ENCODE measurements around the gene PAX8. TPM values are rescaled to one million over a fixed set of nuclear protein-coding genes. Genes with fewer than 3 reads are reported as not detected.
"Not testable (repeated sequence)": the region's sequence is repeated elsewhere in the genome, so short reads cannot be mapped to it uniquely, and the experiment has no call there.

PAX8 gene
- total RNA-seq, 1 experiment from 2014 or later: 7.5 TPM

- H3K9me3 ChIP-seq: no peaks in the 10 kb centered on the region
- Mint-ChIP-seq H3K9me3 (ENCODE audit: unreplicated experiment) (no peaks in the 10 kb centered on the region), H3K27ac (ENCODE audit: unreplicated experiment) (no peak overlapping the region), H3K36me3 (ENCODE audit: insufficient read depth, unreplicated experiment) (no peaks in the 10 kb centered on the region), H3K27me3 (ENCODE audit: insufficient read depth, unreplicated experiment) (peaks cover 7% of the 10 kb centered on the region), H3K4me3 (ENCODE audit: unreplicated experiment) (no peak overlapping the region), H3K4me1 (ENCODE audit: low read depth, unreplicated experiment) (no peaks in the 10 kb centered on the region)
- H3K4me1 ChIP-seq: no peaks in the 10 kb centered on the region
- no peak for DNase-seq
- ChIA-PET CTCF (no interaction called here), POLR2A (no interaction called here)
- H3K4me3 ChIP-seq (ENCODE audit: low read depth, low read length): no peak overlapping the region
- no peaks in the 10 kb centered on the region; the same call in 1 of the 2 replicates for H3K27me3 ChIP-seq (replicated peaks; ENCODE audit: control insufficient read depth, insufficient read depth, low read length)
- no peaks in the 10 kb centered on the region for H3K36me3 ChIP-seq (ENCODE audit: control insufficient read depth, insufficient read depth, low read length)
- TF ChIP-seq CTCF (IDR thresholded peaks at IDR 0.05; ENCODE audit: insufficient read depth in 1 of 2, low read depth in 1 of 2, low read length in 1 of 2, severe bottlenecking in 1 of 2, unreplicated experiment in 1 of 2): no peak
- no TSS peak for BruUV-seq (replicated peaks)
- intact Hi-C loops (cut with micrococcal nuclease; ENCODE audit: unreplicated experiment): no loop called here
Measured at GRCh38 chr2:113316085-113316484, 37.4 kb upstream of the PAX8 start.

- H3K27ac Mint-ChIP-seq (ENCODE audit: unreplicated experiment); H3K27me3 ChIP-seq (replicated peaks; ENCODE audit: control insufficient read depth, insufficient read depth, low read length); CTCF ChIA-PET; H3K4me1 ChIP-seq; H3K36me3 Mint-ChIP-seq (ENCODE audit: insufficient read depth, unreplicated experiment); H3K36me3 ChIP-seq (ENCODE audit: control insufficient read depth, insufficient read depth, low read length); H3K4me3 Mint-ChIP-seq (ENCODE audit: unreplicated experiment); H3K4me1 Mint-ChIP-seq (ENCODE audit: low read depth, unreplicated experiment); H3K9me3 Mint-ChIP-seq (ENCODE audit: unreplicated experiment); H3K27me3 Mint-ChIP-seq (ENCODE audit: insufficient read depth, unreplicated experiment); POLR2A ChIA-PET; H3K4me3 ChIP-seq (ENCODE audit: low read depth, low read length); H3K9me3 ChIP-seq; intact Hi-C loops (cut with micrococcal nuclease; ENCODE audit: unreplicated experiment); BruUV-seq (replicated peaks); DNase-seq: not testable (repeated sequence)
Measured at GRCh38 chr2:113314663-113315062, 35.9 kb upstream of the PAX8 start.

GRCh38 chr2:113314176-113314575, 35.5 kb upstream of the PAX8 start:
- H3K36me3 Mint-ChIP-seq (ENCODE audit: insufficient read depth, unreplicated experiment); intact Hi-C loops (cut with micrococcal nuclease; ENCODE audit: unreplicated experiment); H3K4me1 ChIP-seq; H3K27me3 ChIP-seq (replicated peaks; ENCODE audit: control insufficient read depth, insufficient read depth, low read length); H3K4me3 ChIP-seq (ENCODE audit: low read depth, low read length); H3K27ac Mint-ChIP-seq (ENCODE audit: unreplicated experiment); H3K9me3 ChIP-seq; H3K9me3 Mint-ChIP-seq (ENCODE audit: unreplicated experiment); H3K27me3 Mint-ChIP-seq (ENCODE audit: insufficient read depth, unreplicated experiment); DNase-seq; H3K36me3 ChIP-seq (ENCODE audit: control insufficient read depth, insufficient read depth, low read length); H3K4me1 Mint-ChIP-seq (ENCODE audit: low read depth, unreplicated experiment); CTCF ChIA-PET; BruUV-seq (replicated peaks); POLR2A ChIA-PET; H3K4me3 Mint-ChIP-seq (ENCODE audit: unreplicated experiment): not testable (repeated sequence)

- H3K27me3 Mint-ChIP-seq (ENCODE audit: insufficient read depth, unreplicated experiment); intact Hi-C loops (cut with micrococcal nuclease; ENCODE audit: unreplicated experiment): not testable (repeated sequence)
Measured at GRCh38 chr2:113311781-113312180, 33.1 kb upstream of the PAX8 start.

GRCh38 chr2:113311191-113311590, 32.5 kb upstream of the PAX8 start:
- H3K4me3 ChIP-seq (ENCODE audit: low read depth, low read length); BruUV-seq (replicated peaks); H3K36me3 Mint-ChIP-seq (ENCODE audit: insufficient read depth, unreplicated experiment); H3K27me3 Mint-ChIP-seq (ENCODE audit: insufficient read depth, unreplicated experiment); CTCF ChIA-PET; H3K4me1 Mint-ChIP-seq (ENCODE audit: low read depth, unreplicated experiment); H3K27ac Mint-ChIP-seq (ENCODE audit: unreplicated experiment); H3K4me3 Mint-ChIP-seq (ENCODE audit: unreplicated experiment); H3K27me3 ChIP-seq (replicated peaks; ENCODE audit: control insufficient read depth, insufficient read depth, low read length); H3K9me3 Mint-ChIP-seq (ENCODE audit: unreplicated experiment); H3K4me1 ChIP-seq; H3K9me3 ChIP-seq; POLR2A ChIA-PET; H3K36me3 ChIP-seq (ENCODE audit: control insufficient read depth, insufficient read depth, low read length); DNase-seq; intact Hi-C loops (cut with micrococcal nuclease; ENCODE audit: unreplicated experiment): not testable (repeated sequence)

More at GRCh38 chr2:113311781-113312180, 33.1 kb upstream of the PAX8 start:
- POLR2A ChIA-PET; H3K36me3 ChIP-seq (ENCODE audit: control insufficient read depth, insufficient read depth, low read length); H3K4me3 ChIP-seq (ENCODE audit: low read depth, low read length); H3K36me3 Mint-ChIP-seq (ENCODE audit: insufficient read depth, unreplicated experiment); H3K27me3 ChIP-seq (replicated peaks; ENCODE audit: control insufficient read depth, insufficient read depth, low read length); BruUV-seq (replicated peaks); H3K4me3 Mint-ChIP-seq (ENCODE audit: unreplicated experiment); H3K27ac Mint-ChIP-seq (ENCODE audit: unreplicated experiment); H3K4me1 Mint-ChIP-seq (ENCODE audit: low read depth, unreplicated experiment); CTCF ChIA-PET; DNase-seq; H3K9me3 Mint-ChIP-seq (ENCODE audit: unreplicated experiment); H3K4me1 ChIP-seq; H3K9me3 ChIP-seq: not testable (repeated sequence)

All from Caco-2 (cell line).